HUES48 (cell line): ENCODE measurements around the gene NXPH2.

ENCODE experiments used
- H3K27ac ChIP-seq: one replicate; pipeline ENCODE4 v1.7.0; 2013; ENCODE audit warnings: low read depth, low read length, inconsistent platforms
- H3K27me3 ChIP-seq: 2 replicates; pipeline ENCODE4 v1.6.1; 2013; ENCODE audit warnings: mild to moderate bottlenecking, low read length; ENCODE audit not compliant: control insufficient read depth, insufficient read depth
- H3K36me3 ChIP-seq: 2 replicates; pipeline ENCODE4 v1.6.1; 2013; ENCODE audit warnings: low read length; ENCODE audit not compliant: control insufficient read depth, insufficient read depth
- H3K4me1 ChIP-seq: 2 replicates; pipeline ENCODE4 v1.6.1; 2013; ENCODE audit warnings: mild to moderate bottlenecking, low read length; ENCODE audit not compliant: control insufficient read depth, insufficient read depth
- H3K4me3 ChIP-seq: 2 replicates; pipeline ENCODE4 v1.5.1; 2013; ENCODE audit warnings: mild to moderate bottlenecking, low read depth, low read length
- H3K9ac ChIP-seq: 2 replicates; pipeline ENCODE4 v1.6.1; 2013; ENCODE audit warnings: mild to moderate bottlenecking, low read depth, low read length, moderate library complexity
- H3K9me3 ChIP-seq: 2 replicates; pipeline ENCODE4 v1.6.1; 2013; ENCODE audit warnings: low read length; ENCODE audit not compliant: control insufficient read depth, insufficient read depth

The NXPH2 gene

GRCh38 chr2:138637686-138638085 is 142.5 kb downstream of the NXPH2 start:
- Histone ChIP-seq H3K4me1 (no peaks in the 10 kb centered on the region), H3K27ac (no peak overlapping the region), H3K9me3 (peaks cover 2% of the 10 kb centered on the region; the same call in 1 of the 2 replicates), H3K9ac (no peak overlapping the region), H3K4me3 (no peak overlapping the region), H3K36me3 (no peaks in the 10 kb centered on the region), H3K27me3 (no peaks in the 10 kb centered on the region)

- Histone ChIP-seq H3K9ac (no peak overlapping the region), H3K9me3 (peaks cover 2% of the 10 kb centered on the region; the same call in 1 of the 2 replicates), H3K36me3 (no peaks in the 10 kb centered on the region), H3K27me3 (no peaks in the 10 kb centered on the region), H3K27ac (no peak overlapping the region), H3K4me1 (no peaks in the 10 kb centered on the region), H3K4me3 (no peak overlapping the region)
Measured at GRCh38 chr2:138637061-138637460, 143.1 kb downstream of the NXPH2 start.

- Histone ChIP-seq H3K27ac (no peak overlapping the region), H3K9ac (no peak overlapping the region), H3K4me3 (no peak overlapping the region), H3K27me3 (no peaks in the 10 kb centered on the region), H3K9me3 (peaks cover 2% of the 10 kb centered on the region; the same call in 1 of the 2 replicates), H3K4me1 (no peaks in the 10 kb centered on the region), H3K36me3 (no peaks in the 10 kb centered on the region)
Measured at GRCh38 chr2:138633049-138633448, 147.1 kb downstream of the NXPH2 start.

- no peak overlapping the region for H3K9ac ChIP-seq
- no peaks in the 10 kb centered on the region for H3K4me1 ChIP-seq
- H3K4me3 ChIP-seq = no peak overlapping the region
- no peak overlapping the region for H3K27ac ChIP-seq
- H3K9me3 ChIP-seq = peaks cover 2% of the 10 kb centered on the region; the same call in 1 of the 2 replicates
- no peaks in the 10 kb centered on the region for H3K27me3 ChIP-seq
- H3K36me3 ChIP-seq = no peaks in the 10 kb centered on the region
Measured at GRCh38 chr2:138632066-138632620, 148.0 kb downstream of the NXPH2 start.

GRCh38 chr2:138630164-138630563 is 150.0 kb downstream of the NXPH2 start:
- H3K36me3 ChIP-seq = no peaks in the 10 kb centered on the region
- H3K27ac ChIP-seq = no peak overlapping the region
- H3K4me1 ChIP-seq = no peaks in the 10 kb centered on the region
- no peak overlapping the region for H3K4me3 ChIP-seq
- H3K9me3 ChIP-seq = peaks cover 2% of the 10 kb centered on the region; the same call in 1 of the 2 replicates
- no peak overlapping the region for H3K9ac ChIP-seq
- no peaks in the 10 kb centered on the region for H3K27me3 ChIP-seq

- no peak overlapping the region for H3K9ac ChIP-seq
- no peak overlapping the region for H3K27ac ChIP-seq
- H3K27me3 ChIP-seq = no peaks in the 10 kb centered on the region
- no peaks in the 10 kb centered on the region for H3K9me3 ChIP-seq
- H3K36me3 ChIP-seq = no peaks in the 10 kb centered on the region
- no peak overlapping the region for H3K4me3 ChIP-seq
- H3K4me1 ChIP-seq = no peaks in the 10 kb centered on the region
Measured at GRCh38 chr2:138626148-138626547, 154.0 kb downstream of the NXPH2 start.

- no peaks in the 10 kb centered on the region for H3K4me1 ChIP-seq
- H3K36me3 ChIP-seq = no peaks in the 10 kb centered on the region
- H3K27me3 ChIP-seq = no peaks in the 10 kb centered on the region
- H3K27ac ChIP-seq = no peak overlapping the region
- no peaks in the 10 kb centered on the region for H3K9me3 ChIP-seq
- H3K9ac ChIP-seq = no peak overlapping the region
- no peak overlapping the region for H3K4me3 ChIP-seq
Measured at GRCh38 chr2:138622613-138623012, 157.6 kb downstream of the NXPH2 start.

- H3K36me3 ChIP-seq = no peaks in the 10 kb centered on the region
- H3K9me3 ChIP-seq = no peaks in the 10 kb centered on the region
- no peak overlapping the region for H3K4me3 ChIP-seq
- H3K27ac ChIP-seq = no peak overlapping the region
- H3K9ac ChIP-seq = no peak overlapping the region
- H3K27me3 ChIP-seq = no peaks in the 10 kb centered on the region
- H3K4me1 ChIP-seq = no peaks in the 10 kb centered on the region
Measured at GRCh38 chr2:138621139-138621538, 159.1 kb downstream of the NXPH2 start.

- no peak overlapping the region for H3K9ac ChIP-seq
- no peak overlapping the region for H3K27ac ChIP-seq
- H3K4me3 ChIP-seq = no peak overlapping the region
- no peaks in the 10 kb centered on the region for H3K9me3 ChIP-seq
- H3K4me1 ChIP-seq = no peaks in the 10 kb centered on the region
- H3K27me3 ChIP-seq = no peaks in the 10 kb centered on the region
- H3K36me3 ChIP-seq = no peaks in the 10 kb centered on the region
Measured at GRCh38 chr2:138620431-138620830, 159.8 kb downstream of the NXPH2 start.
